Measurements from ENCODE around the gene CDCA8.
"Not testable (repeated sequence)": the region's sequence is repeated elsewhere in the genome, so short reads cannot be mapped to it uniquely, and the experiment has no call there.

CDCA8 gene

GRCh38 chr1:37718901-37719571, 26.7 kb downstream of the CDCA8 start:
- DNase-seq: no peak

- DNase-seq: no peak
Observed at GRCh38 chr1:37719572-37720195, 27.4 kb downstream of the CDCA8 start.

- no peak for DNase-seq
Observed at GRCh38 chr1:37720231-37721130, 28.2 kb downstream of the CDCA8 start.

- no peak for DNase-seq
Observed at GRCh38 chr1:37721565-37721964, 29.2 kb downstream of the CDCA8 start.

- no peak for DNase-seq
Observed at GRCh38 chr1:37722181-37723071, 30.1 kb downstream of the CDCA8 start.

- no peak for DNase-seq
Observed at GRCh38 chr1:37723072-37723389, 30.7 kb downstream of the CDCA8 start.

GRCh38 chr1:37723390-37724078, 31.2 kb downstream of the CDCA8 start:
- DNase-seq: no peak

- DNase-seq: no peak
Observed at GRCh38 chr1:37724575-37724974, 32.3 kb downstream of the CDCA8 start.

GRCh38 chr1:37725851-37726613, 33.7 kb downstream of the CDCA8 start:
- no peak for DNase-seq

GRCh38 chr1:37726751-37727585, 34.7 kb downstream of the CDCA8 start:
- no peak for DNase-seq

GRCh38 chr1:37728416-37728815, 36.1 kb downstream of the CDCA8 start:
- no peak for DNase-seq

- no peak for DNase-seq
Observed at GRCh38 chr1:37730376-37730775, 38.1 kb downstream of the CDCA8 start.

- no peak for DNase-seq
Observed at GRCh38 chr1:37731312-37732019, 39.1 kb downstream of the CDCA8 start.

- no peak for DNase-seq
Observed at GRCh38 chr1:37732111-37732780, 39.9 kb downstream of the CDCA8 start.

GRCh38 chr1:37734629-37735591, 42.6 kb downstream of the CDCA8 start:
- no peak for DNase-seq

- DNase-seq: not testable (repeated sequence)
Observed at GRCh38 chr1:37737975-37738374, 45.7 kb downstream of the CDCA8 start.

- DNase-seq: not testable (repeated sequence)
Observed at GRCh38 chr1:37738619-37739018, 46.3 kb downstream of the CDCA8 start.

GRCh38 chr1:37739222-37739621, 46.9 kb downstream of the CDCA8 start:
- no peak for DNase-seq

Measured in NCI-H1930 (cell line).